Esophagus (tissue), 2 donors: Measurements from ENCODE around the gene BDNF. TPM values are rescaled to one million over a fixed set of nuclear protein-coding genes. Genes with fewer than 3 reads are reported as not detected.

Experiments
- H3K27ac ChIP-seq, 2 donors: one replicate each; pipeline ENCODE4 v1.5.1; 2013; ENCODE audit warnings: low read depth in 2 of 2, mild to moderate bottlenecking in 2 of 2, inconsistent platforms in 1 of 2, low read length in 1 of 2, moderate library complexity in 1 of 2
- H3K27me3 ChIP-seq, 2 donors: one replicate each; pipeline ENCODE4 v1.6.1; 2013; ENCODE audit warnings: low read length in 2 of 2, control low read depth in 1 of 2, mild to moderate bottlenecking in 1 of 2; ENCODE audit not compliant: insufficient read depth in 2 of 2, control insufficient read depth in 1 of 2
- H3K36me3 ChIP-seq, 2 donors: one replicate each; pipeline ENCODE4 v1.6.1; 2013; ENCODE audit warnings: low read length in 1 of 2; ENCODE audit not compliant: control insufficient read depth in 2 of 2, insufficient read depth in 2 of 2
- H3K4me1 ChIP-seq, 2 donors: one replicate each; pipeline ENCODE4 v1.6.1; 2013; ENCODE audit warnings: low read length in 1 of 2; ENCODE audit not compliant: control insufficient read depth in 2 of 2, insufficient read depth in 2 of 2
- H3K4me3 ChIP-seq, 2 donors: one replicate each; pipeline ENCODE4 v1.5.1; 2013; ENCODE audit warnings: low read length in 2 of 2, mild to moderate bottlenecking in 2 of 2, low read depth in 1 of 2, moderate library complexity in 1 of 2
- H3K9me3 ChIP-seq, 2 donors: one replicate each; pipeline ENCODE4 v1.6.1; 2013; ENCODE audit warnings: mild to moderate bottlenecking in 2 of 2, low read depth in 1 of 2, low read length in 1 of 2, moderate library complexity in 1 of 2; ENCODE audit not compliant: control insufficient read depth in 2 of 2, insufficient read depth in 1 of 2
- WGBS, 2 donors: extraction: QIAGEN DNeasy Blood & Tissue Kit; methylation state at CpG; one replicate each; pipeline ENCODE4 v1.1.7; 2013; 5-methylcytosine and 5-hydroxymethylcytosine counted together
- polyA plus RNA-seq, 2 donors: library from polyadenylated mRNA; stranded (reverse); fragments of 200-250 nt; gene quantifications; one replicate each; pipeline ENCODE4 v1.2.3, GENCODE V29; 2013
- donor health status: healthy with polysubstance abuse.
- donor health status: Bipolar disorder and iron deficiency.

BDNF gene
- polyA plus RNA-seq, 2 donors = 0.37 to 0.80 TPM

DNA sequence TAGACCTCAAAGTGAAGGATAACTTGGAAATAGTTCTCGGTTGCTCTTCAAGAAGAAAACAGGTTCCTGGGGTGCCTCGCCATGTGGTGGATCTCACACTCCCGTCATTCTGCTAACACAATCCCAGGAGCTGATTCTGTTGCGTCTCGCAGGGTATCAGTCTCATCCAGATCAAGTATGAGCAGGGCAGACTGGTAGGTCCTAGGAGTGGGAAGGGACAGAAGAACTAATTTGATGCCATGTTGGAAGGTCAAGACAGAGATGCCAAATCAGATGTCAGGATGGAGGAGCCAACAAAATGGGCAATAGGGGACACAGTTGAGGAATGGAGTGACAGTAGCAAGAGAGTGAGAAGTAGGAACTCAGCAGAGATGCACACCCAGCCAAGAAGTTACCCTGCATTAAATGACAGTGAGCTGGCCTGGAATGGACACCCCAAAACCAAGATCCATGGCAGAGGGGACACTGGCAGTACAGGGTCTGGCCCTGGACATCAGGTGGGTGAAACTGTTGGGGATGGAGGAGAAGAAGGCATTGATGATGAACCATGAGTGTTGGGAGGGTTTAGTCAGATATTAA is 76.2 kb downstream of the BDNF start:
- no peak overlapping the region for H3K27ac ChIP-seq
- H3K36me3 ChIP-seq = no peaks in the 10 kb centered on the region
- H3K9me3 ChIP-seq = no peaks in the 10 kb centered on the region
- H3K4me3 ChIP-seq = no peak overlapping the region
- no peaks in the 10 kb centered on the region for H3K27me3 ChIP-seq
- WGBS, 2 donors = 74 to 86% methylated on average over 5 of the region's 5 CpGs
- no peaks in the 10 kb centered on the region for H3K4me1 ChIP-seq

GRCh38 chr11:27622541-27623300 is 77.5 kb downstream of the BDNF start:
- Histone ChIP-seq H3K27me3 (no peaks in the 10 kb centered on the region), H3K4me1 (no peaks in the 10 kb centered on the region), H3K36me3 (no peaks in the 10 kb centered on the region), H3K27ac (no peak overlapping the region), H3K9me3 (no peaks in the 10 kb centered on the region), H3K4me3 (no peak overlapping the region)
- 61 to 75% methylated on average over 6 of the region's 6 CpGs for WGBS, 2 donors

DNA sequence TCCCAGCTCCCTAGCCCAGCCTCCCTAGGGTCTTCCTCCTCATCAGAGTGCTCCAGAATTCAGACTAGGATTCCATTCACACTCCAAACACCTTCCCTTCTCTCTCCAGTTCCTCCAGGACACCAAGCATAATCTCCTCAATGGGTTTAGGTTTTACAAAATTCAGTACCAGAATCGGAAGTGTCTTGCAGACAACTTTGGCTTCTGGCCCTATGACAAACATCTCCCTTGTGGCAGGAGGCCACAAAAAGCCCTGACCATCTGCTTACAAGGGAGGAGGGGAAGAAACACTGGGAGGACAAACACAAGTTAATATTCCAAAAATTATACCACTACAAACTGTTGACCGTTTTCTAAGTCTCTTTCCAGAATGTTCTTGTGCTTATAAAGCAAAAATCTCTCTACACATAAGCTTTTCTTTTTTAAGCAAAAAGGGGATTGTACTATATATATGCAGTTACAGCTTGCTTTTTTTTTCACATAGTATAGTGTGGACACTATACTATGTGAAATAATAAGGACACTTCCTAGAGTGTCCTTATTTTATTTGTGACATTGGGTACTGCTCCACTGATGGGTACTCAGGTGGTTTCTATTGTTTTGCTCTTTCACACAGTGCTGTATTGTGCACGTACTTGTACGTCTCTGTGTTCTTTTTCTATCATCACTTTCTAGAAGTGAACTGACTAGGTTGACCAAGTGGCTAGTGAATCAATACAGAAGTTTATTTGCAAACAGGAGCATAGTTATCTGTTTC is 78.7 kb downstream of the BDNF start:
- H3K4me1 ChIP-seq = no peaks in the 10 kb centered on the region
- WGBS, 2 donors = 73 to 84% methylated on average over 4 of the region's 4 CpGs

GRCh38 chr11:27619763-27620335 is 80.4 kb downstream of the BDNF start:
- no peak overlapping the region for H3K4me3 ChIP-seq
- WGBS, 2 donors = 71 to 79% methylated on average over 2 of the region's 2 CpGs
- no peak overlapping the region for H3K27ac ChIP-seq
- no peaks in the 10 kb centered on the region for H3K4me1 ChIP-seq
- no peaks in the 10 kb centered on the region for H3K36me3 ChIP-seq
- H3K9me3 ChIP-seq = no peaks in the 10 kb centered on the region
- no peaks in the 10 kb centered on the region for H3K27me3 ChIP-seq

More for the DNA sequence above, 78.7 kb downstream of the BDNF start:
- Histone ChIP-seq H3K27ac (no peak overlapping the region), H3K27me3 (no peaks in the 10 kb centered on the region), H3K4me3 (no peak overlapping the region), H3K9me3 (no peaks in the 10 kb centered on the region), H3K36me3 (no peaks in the 10 kb centered on the region)

DNA sequence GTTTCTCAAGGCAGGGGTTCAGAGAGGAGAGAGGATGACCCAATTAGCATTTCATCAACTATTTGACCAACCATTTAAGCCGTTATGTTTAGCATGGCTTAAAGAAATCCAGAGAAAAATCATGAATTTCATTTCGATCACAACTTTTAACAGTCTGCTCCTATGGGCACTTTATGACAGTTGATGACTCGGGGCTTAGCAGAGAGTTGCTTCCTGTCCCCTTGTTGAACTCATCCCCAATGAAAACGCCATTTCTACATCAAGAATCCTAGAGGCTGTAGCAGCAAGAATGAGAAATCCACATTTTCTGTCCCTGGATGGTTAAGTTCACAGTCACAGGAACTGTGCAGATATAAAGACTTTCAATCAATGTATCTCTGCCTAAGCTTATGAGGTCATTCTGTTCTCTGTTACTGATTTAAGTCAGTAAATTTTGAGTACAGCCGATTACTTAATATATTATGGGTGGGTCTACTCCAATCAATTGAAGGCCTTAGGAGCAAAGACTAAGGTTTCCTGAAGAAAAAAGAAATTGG is 81.1 kb downstream of the BDNF start:
- WGBS, 2 donors = 72 to 78% methylated on average over 5 of the region's 5 CpGs
- no peaks in the 10 kb centered on the region for H3K4me1 ChIP-seq
- no peaks in the 10 kb centered on the region for H3K27me3 ChIP-seq
- H3K4me3 ChIP-seq = no peak overlapping the region
- H3K36me3 ChIP-seq = no peaks in the 10 kb centered on the region
- H3K27ac ChIP-seq = no peak overlapping the region
- no peaks in the 10 kb centered on the region for H3K9me3 ChIP-seq

DNA sequence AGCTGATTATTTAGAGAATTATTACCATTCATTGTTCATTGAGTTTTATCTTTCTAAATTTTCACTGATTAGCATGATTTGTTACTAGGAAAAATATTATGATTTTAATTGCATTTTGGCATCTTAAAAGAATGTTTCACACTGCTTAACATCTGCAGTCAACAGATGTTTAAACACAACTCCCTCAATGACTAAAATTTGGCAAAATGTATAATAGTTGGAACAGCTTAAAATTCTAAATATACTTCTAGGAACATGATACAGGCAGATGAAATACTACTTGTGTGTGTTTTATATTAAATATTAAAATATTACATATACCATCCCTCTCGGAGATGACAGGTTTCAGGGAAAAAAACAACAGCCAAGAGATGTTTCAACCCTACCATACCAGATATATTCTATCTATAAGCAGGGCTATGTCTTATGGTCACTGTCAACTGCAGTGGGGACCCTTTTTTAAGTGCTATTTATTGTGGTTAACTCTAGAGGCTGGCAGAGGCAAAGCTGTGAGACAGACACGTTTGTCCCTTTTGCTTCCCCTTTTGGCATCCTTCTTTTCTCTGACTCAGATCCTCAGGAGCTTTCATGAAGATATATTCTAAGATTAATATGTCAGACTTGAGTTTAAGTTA is 81.9 kb downstream of the BDNF start:
- H3K27me3 ChIP-seq = no peaks in the 10 kb centered on the region
- H3K4me3 ChIP-seq = no peak overlapping the region
- WGBS, 2 donors = 53 to 56% methylated on average over 2 of the region's 2 CpGs
- H3K9me3 ChIP-seq = no peaks in the 10 kb centered on the region
- no peaks in the 10 kb centered on the region for H3K4me1 ChIP-seq
- H3K36me3 ChIP-seq = no peaks in the 10 kb centered on the region
- no peak overlapping the region for H3K27ac ChIP-seq

DNA sequence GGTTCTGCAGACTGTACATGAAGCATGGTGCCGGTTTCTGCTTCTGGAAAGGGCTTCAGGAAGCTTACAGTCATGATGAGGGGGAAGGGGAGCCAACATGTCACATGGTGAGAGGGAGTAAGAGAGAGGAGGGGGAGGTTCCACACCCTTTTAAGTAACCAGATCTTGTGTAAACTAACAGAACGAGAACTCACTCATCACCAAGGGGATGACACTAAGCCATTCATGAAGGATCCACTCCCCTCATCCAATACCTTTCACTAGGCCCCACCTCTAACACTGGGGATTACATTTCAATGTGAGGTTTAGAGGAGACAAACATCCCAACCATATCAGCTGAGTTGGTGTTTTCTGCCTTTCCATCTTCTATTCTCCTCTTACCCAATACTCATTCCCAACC is 83.5 kb downstream of the BDNF start:
- no peaks in the 10 kb centered on the region for H3K27me3 ChIP-seq
- H3K4me3 ChIP-seq = no peak overlapping the region
- 47 to 68% methylated on average over 2 of the region's 2 CpGs for WGBS, 2 donors
- no peaks in the 10 kb centered on the region for H3K36me3 ChIP-seq
- H3K4me1 ChIP-seq = no peaks in the 10 kb centered on the region
- H3K27ac ChIP-seq = no peak overlapping the region
- H3K9me3 ChIP-seq = no peaks in the 10 kb centered on the region

DNA sequence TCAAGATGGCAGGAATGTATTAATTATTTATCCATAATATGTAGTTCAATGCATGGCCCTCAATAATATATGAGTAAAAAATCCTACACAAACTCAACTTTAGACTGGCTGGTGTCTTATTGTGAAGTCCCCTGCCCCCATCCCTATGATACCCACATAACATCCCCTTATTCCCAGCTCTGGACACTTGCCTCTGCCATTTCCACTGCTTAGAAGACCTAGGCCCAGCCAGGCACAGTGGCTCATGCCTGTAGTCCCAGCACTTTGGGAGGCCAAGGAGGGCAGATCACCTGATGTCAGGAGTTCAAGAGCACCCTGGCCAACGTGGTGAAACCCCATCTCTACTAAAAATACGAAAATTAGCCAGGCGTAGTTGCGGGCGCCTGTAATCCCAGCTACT is 84.4 kb downstream of the BDNF start:
- no peaks in the 10 kb centered on the region for H3K9me3 ChIP-seq
- H3K27ac ChIP-seq = no peak overlapping the region
- no peaks in the 10 kb centered on the region for H3K36me3 ChIP-seq
- 89 to 91% methylated on average over 5 of the region's 5 CpGs for whole genome bisulfite sequencing, 2 donors
- no peaks in the 10 kb centered on the region for H3K4me1 ChIP-seq
- H3K27me3 ChIP-seq = no peaks in the 10 kb centered on the region
- no peak overlapping the region for H3K4me3 ChIP-seq

- no peak overlapping the region for H3K4me3 ChIP-seq
- no peaks in the 10 kb centered on the region for H3K9me3 ChIP-seq
Measured at GRCh38 chr11:27614092-27614491, 86.2 kb downstream of the BDNF start.

More at GRCh38 chr11:27614092-27614491, 86.2 kb downstream of the BDNF start:
- no peaks in the 10 kb centered on the region for H3K4me1 ChIP-seq
- no peaks in the 10 kb centered on the region for H3K27me3 ChIP-seq
- H3K27ac ChIP-seq = no peak overlapping the region
- no peaks in the 10 kb centered on the region for H3K36me3 ChIP-seq
